Osteoblast (primary cell): ENCODE measurements around the gene TENM3. TPM values are rescaled to one million over a fixed set of nuclear protein-coding genes. Genes with fewer than 3 reads are reported as not detected.

Experiments
- DNase-seq: peaks from one replicate; pipeline ENCODE4 v3.0.0; 2011; ENCODE audit warnings: low spot score, mixed read lengths; ENCODE audit not compliant: insufficient read length; ENCODE audit errors: missing footprints
- H2AFZ ChIP-seq: 2 replicates; pipeline ENCODE4 v1.6.0; 2011; ENCODE audit warnings: mild to moderate bottlenecking, low read length
- H3K27ac ChIP-seq: 2 replicates; pipeline ENCODE4 v1.5.1; 2011; ENCODE audit warnings: mild to moderate bottlenecking, low read depth, low read length, moderate library complexity
- H3K27me3 ChIP-seq: 2 replicates; pipeline ENCODE4 v1.6.0; 2012; ENCODE audit warnings: mild to moderate bottlenecking, control low read depth, inconsistent platforms, low read length, moderate library complexity; ENCODE audit not compliant: insufficient read depth
- H3K36me3 ChIP-seq: 2 replicates; pipeline ENCODE4 v1.5.1; 2011; ENCODE audit warnings: mild to moderate bottlenecking, low read length, control low read depth, moderate library complexity; ENCODE audit not compliant: insufficient read depth
- H3K4me1 ChIP-seq: 2 replicates; pipeline ENCODE4 v1.5.1; 2011; ENCODE audit warnings: mild to moderate bottlenecking, low read length, control low read depth, moderate library complexity; ENCODE audit not compliant: insufficient read depth
- H3K4me2 ChIP-seq: 2 replicates; pipeline ENCODE4 v1.6.0; 2011; ENCODE audit warnings: mild to moderate bottlenecking, low read length; ENCODE audit not compliant: insufficient read depth
- H3K4me3 ChIP-seq: fragments of 200-600 bp; sonication (generic); 3 replicates; pipeline ENCODE4 v1.5.1; 2012; ENCODE audit warnings: mild to moderate bottlenecking, low read length, inconsistent platforms; ENCODE audit not compliant: insufficient read depth
- H3K79me2 ChIP-seq: 2 replicates; pipeline ENCODE4 v1.6.0; 2012; ENCODE audit warnings: mild to moderate bottlenecking, low read length, control low read depth, inconsistent platforms; ENCODE audit not compliant: insufficient read depth
- H3K9me3 ChIP-seq: 2 replicates; pipeline ENCODE4 v1.5.1; 2011; ENCODE audit warnings: low read depth, low read length, control low read depth
- H4K20me1 ChIP-seq: 2 replicates; pipeline ENCODE4 v1.6.0; 2012; ENCODE audit warnings: mild to moderate bottlenecking, low read length, control low read depth; ENCODE audit not compliant: insufficient read depth
- CTCF ChIP-seq: IDR thresholded peaks from 2 replicates; pipeline ENCODE4 v1.5.1; 2011; ENCODE audit warnings: mild to moderate bottlenecking, low read depth, low read length, moderate library complexity; ENCODE audit errors: extremely low read depth
- total RNA-seq: library from RNA; depleted of rRNA; stranded (reverse); fragments of >200 nt; gene quantifications from 2 replicates; pipeline ENCODE4 v1.2.3, GENCODE V29; 2012

The TENM3 gene
- total RNA-seq, 1 donor, result 59.0 TPM

- H3K4me1 ChIP-seq, result no peaks in the 10 kb centered on the region
- no peaks in the 10 kb centered on the region for H3K36me3 ChIP-seq
- H3K27me3 ChIP-seq, result peaks cover 17% of the 10 kb centered on the region
- H3K4me3 ChIP-seq, result no peak overlapping the region
- no peak for DNase-seq
- H2AFZ ChIP-seq, result no peak overlapping the region
- H3K27ac ChIP-seq, result no peak overlapping the region
- no peaks in the 10 kb centered on the region for H4K20me1 ChIP-seq
- TF ChIP-seq CTCF, result no peak
- no peaks in the 10 kb centered on the region for H3K9me3 ChIP-seq
- H3K79me2 ChIP-seq, result no peaks in the 10 kb centered on the region
- H3K4me2 ChIP-seq, result no peak overlapping the region
These were observed 584.8 kb downstream of the TENM3 start for GRCh38 chr4:182827954-182828353.

GRCh38 chr4:182828360-182829025 is 585.3 kb downstream of the TENM3 start:
- Histone ChIP-seq H3K4me3 (no peak overlapping the region), H3K9me3 (no peaks in the 10 kb centered on the region), H3K27ac (no peak overlapping the region), H3K79me2 (no peaks in the 10 kb centered on the region), H3K4me2 (no peak overlapping the region), H4K20me1 (no peaks in the 10 kb centered on the region), H3K27me3 (peaks cover 17% of the 10 kb centered on the region), H3K36me3 (no peaks in the 10 kb centered on the region), H3K4me1 (no peaks in the 10 kb centered on the region), H2AFZ (no peak overlapping the region)
- TF ChIP-seq CTCF, result no peak
- DNase-seq, result peak; percentile 27

GRCh38 chr4:182829196-182829595 is 586.0 kb downstream of the TENM3 start:
- peak; percentile 38 for DNase-seq
- Histone ChIP-seq H3K36me3 (no peaks in the 10 kb centered on the region), H3K27me3 (peaks cover 17% of the 10 kb centered on the region), H2AFZ (no peak overlapping the region), H3K4me2 (no peak overlapping the region), H3K79me2 (no peaks in the 10 kb centered on the region), H4K20me1 (no peaks in the 10 kb centered on the region), H3K4me1 (no peaks in the 10 kb centered on the region), H3K9me3 (no peaks in the 10 kb centered on the region), H3K4me3 (no peak overlapping the region), H3K27ac (no peak overlapping the region)
- no peak for TF ChIP-seq CTCF

- H3K9me3 ChIP-seq, result no peaks in the 10 kb centered on the region
- H3K4me1 ChIP-seq, result no peaks in the 10 kb centered on the region
- H3K27me3 ChIP-seq, result peaks cover 17% of the 10 kb centered on the region
- peak; percentile 46 for DNase-seq
- no peaks in the 10 kb centered on the region for H3K36me3 ChIP-seq
- H3K27ac ChIP-seq, result no peak overlapping the region
- H3K4me3 ChIP-seq, result no peak overlapping the region
- no peak overlapping the region for H3K4me2 ChIP-seq
- H4K20me1 ChIP-seq, result no peaks in the 10 kb centered on the region
- H2AFZ ChIP-seq, result no peak overlapping the region
- no peaks in the 10 kb centered on the region for H3K79me2 ChIP-seq
- TF ChIP-seq CTCF, result no peak
These were observed 588.2 kb downstream of the TENM3 start for GRCh38 chr4:182831376-182831775.
